ENCODE data around the gene LGR4. TPM values are rescaled to one million over a fixed set of nuclear protein-coding genes. Genes with fewer than 3 reads are reported as not detected.

LGR4 gene
- total and polyA plus RNA-seq, 9 of the 15 experiments (the other 6 are each of a cell fraction or from before 2014, with no cell fraction given) = 0.94 to 10.1 (median 5.8) TPM

DNA sequence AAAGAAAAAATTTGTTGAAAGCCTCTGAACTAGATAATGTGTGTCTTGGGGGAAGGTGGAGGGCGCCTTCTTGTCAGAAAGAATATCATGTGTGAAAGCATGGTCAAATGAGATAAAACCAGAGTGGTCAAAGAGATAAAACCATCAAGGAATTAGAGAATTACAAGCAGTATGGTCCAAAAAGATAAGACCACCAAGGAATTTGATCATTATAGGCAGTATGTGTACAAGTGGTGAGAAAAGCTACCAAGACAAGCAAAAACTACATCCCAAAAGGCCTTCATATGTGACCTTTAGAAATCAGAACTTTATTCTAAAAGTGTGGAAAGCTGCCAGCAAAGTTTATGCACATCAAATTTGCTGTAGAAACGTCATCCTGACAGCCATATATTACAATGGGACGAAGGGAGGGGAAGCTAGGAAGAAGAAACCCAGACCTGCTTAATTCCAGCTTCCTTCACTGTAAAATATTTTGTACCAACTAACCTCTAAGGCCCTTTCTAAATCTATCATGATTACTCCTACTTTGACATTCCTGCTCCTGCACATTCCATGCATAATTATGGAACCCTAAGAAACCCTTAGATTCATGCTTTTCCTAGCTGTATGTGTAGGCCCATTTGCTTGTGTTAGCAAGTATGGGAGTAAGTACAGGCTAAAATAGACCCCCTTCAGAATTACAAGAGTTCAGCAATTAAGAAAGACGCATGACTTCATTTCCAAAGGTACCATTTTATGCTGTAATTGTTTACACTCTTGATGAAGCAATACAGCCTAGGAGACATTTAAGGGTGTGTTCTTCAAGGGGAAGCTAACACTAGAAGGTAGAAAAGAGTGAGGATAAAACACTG, 51.6 kb downstream of the LGR4 start (continued):
- TF ChIP-seq RBFOX2 (IDR thresholded peaks at IDR 0.05; ENCODE audit: low read depth, low read length) (no peak), CTBP1 (IDR thresholded peaks at IDR 0.05; ENCODE audit: borderline replicate concordance) (peak; percentile 75; the same call in 1 of the 2 replicates), ARNT (IDR thresholded peaks at IDR 0.05) (peak; percentile 91 to 98), ZNF778 (CRISPR knock-in tag; IDR thresholded peaks at IDR 0.05) (no peak), LARP7 (IDR thresholded peaks at IDR 0.05) (no peak), TEAD1 (CRISPR knock-in tag; IDR thresholded peaks at IDR 0.05) (peak in 1 of 2 experiments; percentile 96; a peak in 2 of 4 replicates), ZNF644 (tag; IDR thresholded peaks at IDR 0.05; ENCODE audit: low read depth) (peak; percentile 95), SOX6 (IDR thresholded peaks at IDR 0.05) (peak; percentile 97), CEBPG (CRISPR knock-in tag; IDR thresholded peaks at IDR 0.05) (peak; percentile 56; the same call in 1 of the 2 replicates), CEBPG (tag; conservative IDR thresholded peaks at IDR 0.05 in 1 of 2, IDR thresholded peaks at IDR 0.05 in 1 of 2) (peak; percentile 83 to 91), TGIF2 (CRISPR knock-in tag; IDR thresholded peaks at IDR 0.05) (no peak), FOXJ2 (tag; IDR thresholded peaks at IDR 0.05) (peak; percentile 80; the same call in 1 of the 2 replicates)
- TF ChIP-seq, protein P1, sequence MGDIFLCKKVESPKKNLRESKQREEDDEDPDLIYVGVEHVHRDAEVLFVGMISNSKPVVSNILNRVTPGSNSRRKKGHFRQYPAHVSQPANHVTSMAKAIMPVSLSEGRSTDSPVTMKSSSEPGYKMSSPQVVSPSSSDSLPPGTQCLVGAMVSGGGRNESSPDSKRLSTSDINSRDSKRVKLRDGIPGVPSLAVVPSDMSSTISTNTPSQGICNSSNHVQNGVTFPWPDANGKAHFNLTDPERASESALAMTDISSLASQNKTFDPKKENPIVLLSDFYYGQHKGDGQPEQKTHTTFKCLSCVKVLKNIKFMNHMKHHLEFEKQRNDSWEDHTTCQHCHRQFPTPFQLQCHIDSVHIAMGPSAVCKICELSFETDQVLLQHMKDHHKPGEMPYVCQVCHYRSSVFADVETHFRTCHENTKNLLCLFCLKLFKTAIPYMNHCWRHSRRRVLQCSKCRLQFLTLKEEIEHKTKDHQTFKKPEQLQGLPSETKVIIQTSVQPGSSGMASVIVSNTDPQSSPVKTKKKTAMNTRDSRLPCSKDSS (IDR thresholded peaks at IDR 0.05; ENCODE audit: low read depth, partially characterized antibody) = no peak
- TF ChIP-seq, protein P2, sequence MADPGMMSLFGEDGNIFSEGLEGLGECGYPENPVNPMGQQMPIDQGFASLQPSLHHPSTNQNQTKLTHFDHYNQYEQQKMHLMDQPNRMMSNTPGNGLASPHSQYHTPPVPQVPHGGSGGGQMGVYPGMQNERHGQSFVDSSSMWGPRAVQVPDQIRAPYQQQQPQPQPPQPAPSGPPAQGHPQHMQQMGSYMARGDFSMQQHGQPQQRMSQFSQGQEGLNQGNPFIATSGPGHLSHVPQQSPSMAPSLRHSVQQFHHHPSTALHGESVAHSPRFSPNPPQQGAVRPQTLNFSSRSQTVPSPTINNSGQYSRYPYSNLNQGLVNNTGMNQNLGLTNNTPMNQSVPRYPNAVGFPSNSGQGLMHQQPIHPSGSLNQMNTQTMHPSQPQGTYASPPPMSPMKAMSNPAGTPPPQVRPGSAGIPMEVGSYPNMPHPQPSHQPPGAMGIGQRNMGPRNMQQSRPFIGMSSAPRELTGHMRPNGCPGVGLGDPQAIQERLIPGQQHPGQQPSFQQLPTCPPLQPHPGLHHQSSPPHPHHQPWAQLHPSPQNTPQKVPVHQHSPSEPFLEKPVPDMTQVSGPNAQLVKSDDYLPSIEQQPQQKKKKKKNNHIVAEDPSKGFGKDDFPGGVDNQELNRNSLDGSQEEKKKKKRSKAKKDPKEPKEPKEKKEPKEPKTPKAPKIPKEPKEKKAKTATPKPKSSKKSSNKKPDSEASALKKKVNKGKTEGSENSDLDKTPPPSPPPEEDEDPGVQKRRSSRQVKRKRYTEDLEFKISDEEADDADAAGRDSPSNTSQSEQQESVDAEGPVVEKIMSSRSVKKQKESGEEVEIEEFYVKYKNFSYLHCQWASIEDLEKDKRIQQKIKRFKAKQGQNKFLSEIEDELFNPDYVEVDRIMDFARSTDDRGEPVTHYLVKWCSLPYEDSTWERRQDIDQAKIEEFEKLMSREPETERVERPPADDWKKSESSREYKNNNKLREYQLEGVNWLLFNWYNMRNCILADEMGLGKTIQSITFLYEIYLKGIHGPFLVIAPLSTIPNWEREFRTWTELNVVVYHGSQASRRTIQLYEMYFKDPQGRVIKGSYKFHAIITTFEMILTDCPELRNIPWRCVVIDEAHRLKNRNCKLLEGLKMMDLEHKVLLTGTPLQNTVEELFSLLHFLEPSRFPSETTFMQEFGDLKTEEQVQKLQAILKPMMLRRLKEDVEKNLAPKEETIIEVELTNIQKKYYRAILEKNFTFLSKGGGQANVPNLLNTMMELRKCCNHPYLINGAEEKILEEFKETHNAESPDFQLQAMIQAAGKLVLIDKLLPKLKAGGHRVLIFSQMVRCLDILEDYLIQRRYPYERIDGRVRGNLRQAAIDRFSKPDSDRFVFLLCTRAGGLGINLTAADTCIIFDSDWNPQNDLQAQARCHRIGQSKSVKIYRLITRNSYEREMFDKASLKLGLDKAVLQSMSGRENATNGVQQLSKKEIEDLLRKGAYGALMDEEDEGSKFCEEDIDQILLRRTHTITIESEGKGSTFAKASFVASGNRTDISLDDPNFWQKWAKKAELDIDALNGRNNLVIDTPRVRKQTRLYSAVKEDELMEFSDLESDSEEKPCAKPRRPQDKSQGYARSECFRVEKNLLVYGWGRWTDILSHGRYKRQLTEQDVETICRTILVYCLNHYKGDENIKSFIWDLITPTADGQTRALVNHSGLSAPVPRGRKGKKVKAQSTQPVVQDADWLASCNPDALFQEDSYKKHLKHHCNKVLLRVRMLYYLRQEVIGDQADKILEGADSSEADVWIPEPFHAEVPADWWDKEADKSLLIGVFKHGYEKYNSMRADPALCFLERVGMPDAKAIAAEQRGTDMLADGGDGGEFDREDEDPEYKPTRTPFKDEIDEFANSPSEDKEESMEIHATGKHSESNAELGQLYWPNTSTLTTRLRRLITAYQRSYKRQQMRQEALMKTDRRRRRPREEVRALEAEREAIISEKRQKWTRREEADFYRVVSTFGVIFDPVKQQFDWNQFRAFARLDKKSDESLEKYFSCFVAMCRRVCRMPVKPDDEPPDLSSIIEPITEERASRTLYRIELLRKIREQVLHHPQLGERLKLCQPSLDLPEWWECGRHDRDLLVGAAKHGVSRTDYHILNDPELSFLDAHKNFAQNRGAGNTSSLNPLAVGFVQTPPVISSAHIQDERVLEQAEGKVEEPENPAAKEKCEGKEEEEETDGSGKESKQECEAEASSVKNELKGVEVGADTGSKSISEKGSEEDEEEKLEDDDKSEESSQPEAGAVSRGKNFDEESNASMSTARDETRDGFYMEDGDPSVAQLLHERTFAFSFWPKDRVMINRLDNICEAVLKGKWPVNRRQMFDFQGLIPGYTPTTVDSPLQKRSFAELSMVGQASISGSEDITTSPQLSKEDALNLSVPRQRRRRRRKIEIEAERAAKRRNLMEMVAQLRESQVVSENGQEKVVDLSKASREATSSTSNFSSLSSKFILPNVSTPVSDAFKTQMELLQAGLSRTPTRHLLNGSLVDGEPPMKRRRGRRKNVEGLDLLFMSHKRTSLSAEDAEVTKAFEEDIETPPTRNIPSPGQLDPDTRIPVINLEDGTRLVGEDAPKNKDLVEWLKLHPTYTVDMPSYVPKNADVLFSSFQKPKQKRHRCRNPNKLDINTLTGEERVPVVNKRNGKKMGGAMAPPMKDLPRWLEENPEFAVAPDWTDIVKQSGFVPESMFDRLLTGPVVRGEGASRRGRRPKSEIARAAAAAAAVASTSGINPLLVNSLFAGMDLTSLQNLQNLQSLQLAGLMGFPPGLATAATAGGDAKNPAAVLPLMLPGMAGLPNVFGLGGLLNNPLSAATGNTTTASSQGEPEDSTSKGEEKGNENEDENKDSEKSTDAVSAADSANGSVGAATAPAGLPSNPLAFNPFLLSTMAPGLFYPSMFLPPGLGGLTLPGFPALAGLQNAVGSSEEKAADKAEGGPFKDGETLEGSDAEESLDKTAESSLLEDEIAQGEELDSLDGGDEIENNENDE (IDR thresholded peaks at IDR 0.05; ENCODE audit: low read depth, low read length) = no peak
